ENCODE data around the gene ASXL2.

ASXL2 gene

GRCh38 chr2:25712455-25712854, 165.8 kb downstream of the ASXL2 start:
- TF ChIP-seq GATA2 (IDR thresholded peaks at IDR 0.05; ENCODE audit: low read depth, low read length): no peak
- TF ChIP-seq GATA3 (IDR thresholded peaks at IDR 0.05; ENCODE audit: low read depth, low read length): no peak

- TF ChIP-seq GATA2 (IDR thresholded peaks at IDR 0.05; ENCODE audit: low read depth, low read length) (no peak), GATA3 (IDR thresholded peaks at IDR 0.05; ENCODE audit: low read depth, low read length) (no peak)
Observed at GRCh38 chr2:25711675-25712354, 166.5 kb downstream of the ASXL2 start.

GRCh38 chr2:25710750-25711149, 167.5 kb downstream of the ASXL2 start:
- TF ChIP-seq GATA3 (IDR thresholded peaks at IDR 0.05; ENCODE audit: low read depth, low read length) (no peak), GATA2 (IDR thresholded peaks at IDR 0.05; ENCODE audit: low read depth, low read length) (no peak)

GRCh38 chr2:25709349-25709748, 168.9 kb downstream of the ASXL2 start:
- no peak for TF ChIP-seq GATA3 (IDR thresholded peaks at IDR 0.05; ENCODE audit: low read depth, low read length)
- no peak for TF ChIP-seq GATA2 (IDR thresholded peaks at IDR 0.05; ENCODE audit: low read depth, low read length)

GRCh38 chr2:25707927-25708590, 170.2 kb downstream of the ASXL2 start:
- TF ChIP-seq GATA3 (IDR thresholded peaks at IDR 0.05; ENCODE audit: low read depth, low read length) (no peak), GATA2 (IDR thresholded peaks at IDR 0.05; ENCODE audit: low read depth, low read length) (no peak)

GRCh38 chr2:25701801-25702200, 176.5 kb downstream of the ASXL2 start:
- TF ChIP-seq GATA3 (IDR thresholded peaks at IDR 0.05; ENCODE audit: low read depth, low read length) (no peak), GATA2 (IDR thresholded peaks at IDR 0.05; ENCODE audit: low read depth, low read length) (no peak)

GRCh38 chr2:25700221-25700660, 178.0 kb downstream of the ASXL2 start:
- no peak for TF ChIP-seq GATA3 (IDR thresholded peaks at IDR 0.05; ENCODE audit: low read depth, low read length)
- no peak for TF ChIP-seq GATA2 (IDR thresholded peaks at IDR 0.05; ENCODE audit: low read depth, low read length)

- no peak for TF ChIP-seq GATA2 (IDR thresholded peaks at IDR 0.05; ENCODE audit: low read depth, low read length)
- TF ChIP-seq GATA3 (IDR thresholded peaks at IDR 0.05; ENCODE audit: low read depth, low read length): no peak
Observed at GRCh38 chr2:25699216-25699615, 179.1 kb downstream of the ASXL2 start.

GRCh38 chr2:25698752-25699151, 179.5 kb downstream of the ASXL2 start:
- TF ChIP-seq GATA2 (IDR thresholded peaks at IDR 0.05; ENCODE audit: low read depth, low read length): no peak
- TF ChIP-seq GATA3 (IDR thresholded peaks at IDR 0.05; ENCODE audit: low read depth, low read length): no peak

GRCh38 chr2:25697559-25698341, 180.5 kb downstream of the ASXL2 start:
- TF ChIP-seq GATA3 (IDR thresholded peaks at IDR 0.05; ENCODE audit: low read depth, low read length) (no peak), GATA2 (IDR thresholded peaks at IDR 0.05; ENCODE audit: low read depth, low read length) (no peak)

GRCh38 chr2:25692737-25693445, 185.4 kb downstream of the ASXL2 start:
- no peak for TF ChIP-seq GATA3 (IDR thresholded peaks at IDR 0.05; ENCODE audit: low read depth, low read length)
- TF ChIP-seq GATA2 (IDR thresholded peaks at IDR 0.05; ENCODE audit: low read depth, low read length): no peak

- TF ChIP-seq GATA2 (IDR thresholded peaks at IDR 0.05; ENCODE audit: low read depth, low read length) (no peak), GATA3 (IDR thresholded peaks at IDR 0.05; ENCODE audit: low read depth, low read length) (no peak)
Observed at GRCh38 chr2:25692143-25692542, 186.1 kb downstream of the ASXL2 start.

- no peak for TF ChIP-seq GATA3 (IDR thresholded peaks at IDR 0.05; ENCODE audit: low read depth, low read length)
Observed at GRCh38 chr2:25690058-25690457, 188.2 kb downstream of the ASXL2 start.

- no peak for TF ChIP-seq GATA2 (IDR thresholded peaks at IDR 0.05; ENCODE audit: low read depth, low read length)
- TF ChIP-seq GATA3 (IDR thresholded peaks at IDR 0.05; ENCODE audit: low read depth, low read length): no peak
Observed at GRCh38 chr2:25688236-25688635, 190.1 kb downstream of the ASXL2 start.

Measured in SH-SY5Y (cell line).